WTC11 (cell line): ENCODE measurements around the gene CCNG2. TPM values are rescaled to one million over a fixed set of nuclear protein-coding genes. Genes with fewer than 3 reads are reported as not detected.
"Not testable (repeated sequence)": the region's sequence is repeated elsewhere in the genome, so short reads cannot be mapped to it uniquely, and the experiment has no call there.

Source experiments
- ATAC-seq: fragments of 200-7000 bp; cut with Tn5 transposase; 2 replicates; pipeline ENCODE4 v1.10.0; 2021; ENCODE audit warnings: mild to moderate bottlenecking, moderate library complexity
- CTCF ChIA-PET: fragments of 300-600 bp; sonication (Branson Sonifier 250); formaldehyde crosslinking; loops from one replicate; lab custom pipeline; 2021; ENCODE audit warnings: antibody characterized with exemption; lab: Charles Lee
- POLR2A ChIA-PET: fragments of 350-600 bp; sonication (Branson Sonifier 250); formaldehyde crosslinking; loops from one replicate; lab custom pipeline; 2021; ENCODE audit warnings: antibody characterized with exemption; lab: Charles Lee
- DNase-seq: peaks from one replicate; pipeline ENCODE4 v3.0.0; 2021; ENCODE audit warnings: low spot score
- H3K27ac Mint-ChIP-seq: 2 replicates; pipeline ENCODE4 v1.8.0; 2021; ENCODE audit warnings: mixed read lengths
- H3K27me3 Mint-ChIP-seq: 2 replicates; pipeline ENCODE4 v1.8.0; 2021; ENCODE audit warnings: low read depth, mild to moderate bottlenecking, moderate library complexity, mixed read lengths
- H3K36me3 Mint-ChIP-seq: 2 replicates; pipeline ENCODE4 v1.8.0; 2021; ENCODE audit warnings: mixed read lengths
- H3K4me1 Mint-ChIP-seq: 2 replicates; pipeline ENCODE4 v1.8.0; 2022; ENCODE audit warnings: mixed read lengths
- H3K4me3 Mint-ChIP-seq: 2 replicates; pipeline ENCODE4 v1.8.0; 2021; ENCODE audit warnings: mild to moderate bottlenecking, moderate library complexity, mixed read lengths
- H3K9me3 Mint-ChIP-seq: 2 replicates; pipeline ENCODE4 v1.8.0; 2021; ENCODE audit warnings: mixed read lengths
- ATF3 ChIP-seq: sonication (generic); formaldehyde crosslinking; conservative IDR thresholded peaks from 2 replicates; pipeline ENCODE4 v1.8.1; 2022; ENCODE audit warnings: mild to moderate bottlenecking, missing genetic modification reagents
- E2F4 ChIP-seq: sonication (generic); formaldehyde crosslinking; IDR thresholded peaks from 2 replicates; pipeline ENCODE4 v1.8.1; 2022; ENCODE audit warnings: low read depth, mild to moderate bottlenecking, moderate library complexity, missing genetic modification reagents, borderline replicate concordance
- GTF2I ChIP-seq: fragments of 250-450 bp; sonication (Bioruptor Pico); conservative IDR thresholded peaks from 2 replicates; pipeline ENCODE4 v1.4.0; 2021; ENCODE audit warnings: mild to moderate bottlenecking
- JUN ChIP-seq: sonication (generic); formaldehyde crosslinking; IDR thresholded peaks from 2 replicates; pipeline ENCODE4 v1.8.0; 2023; ENCODE audit warnings: mild to moderate bottlenecking, missing genetic modification reagents
- MAX ChIP-seq: sonication (generic); formaldehyde crosslinking; IDR thresholded peaks from 2 replicates; pipeline ENCODE4 v1.8.0; 2022; ENCODE audit warnings: mild to moderate bottlenecking, missing genetic modification reagents
- MLX ChIP-seq: sonication (generic); formaldehyde crosslinking; IDR thresholded peaks from 2 replicates; pipeline ENCODE4 v1.8.1; 2023; ENCODE audit warnings: mild to moderate bottlenecking, missing genetic modification reagents, moderate library complexity
- NFE2L1 ChIP-seq: sonication (generic); formaldehyde crosslinking; IDR thresholded peaks from 2 replicates; pipeline ENCODE4 v1.8.1; 2023; ENCODE audit warnings: missing genetic modification reagents
- NR3C1 ChIP-seq: sonication (generic); formaldehyde crosslinking; conservative IDR thresholded peaks from 2 replicates; pipeline ENCODE4 v1.8.1; 2023; ENCODE audit warnings: low read depth, mild to moderate bottlenecking, missing genetic modification reagents
- PREB ChIP-seq: sonication (generic); formaldehyde crosslinking; IDR thresholded peaks from 2 replicates; pipeline ENCODE4 v1.8.1; 2022; ENCODE audit warnings: mild to moderate bottlenecking, missing genetic modification reagents, moderate library complexity, borderline replicate concordance
- RORB ChIP-seq: fragments of 250-450 bp; sonication (Bioruptor Pico); IDR thresholded peaks from 2 replicates; pipeline ENCODE4 v1.9.0; 2021; ENCODE audit warnings: mild to moderate bottlenecking
- STAT6 ChIP-seq: sonication (generic); formaldehyde crosslinking; conservative IDR thresholded peaks from 2 replicates; pipeline ENCODE4 v1.8.1; 2023; ENCODE audit warnings: mild to moderate bottlenecking, low read depth, missing genetic modification reagents, moderate library complexity
- TCF7 ChIP-seq: sonication (generic); formaldehyde crosslinking; IDR thresholded peaks from 2 replicates; pipeline ENCODE4 v1.8.0; 2022; ENCODE audit warnings: mild to moderate bottlenecking, low read depth, missing genetic modification reagents, moderate library complexity
- TP53 ChIP-seq: sonication (generic); formaldehyde crosslinking; IDR thresholded peaks from 2 replicates; pipeline ENCODE4 v1.8.1; 2023; ENCODE audit warnings: mild to moderate bottlenecking, missing genetic modification reagents
- ZBTB43 ChIP-seq: sonication (generic); formaldehyde crosslinking; IDR thresholded peaks from 2 replicates; pipeline ENCODE4 v1.8.1; 2023; ENCODE audit warnings: mild to moderate bottlenecking, missing genetic modification reagents
- ZNF138 ChIP-seq: sonication (generic); formaldehyde crosslinking; conservative IDR thresholded peaks from 2 replicates; pipeline ENCODE4 v1.8.1; 2022; ENCODE audit warnings: mild to moderate bottlenecking, moderate library complexity, missing genetic modification reagents
- ZNF232 ChIP-seq: sonication (generic); formaldehyde crosslinking; IDR thresholded peaks from 2 replicates; pipeline ENCODE4 v1.8.0; 2022; ENCODE audit warnings: mild to moderate bottlenecking, missing genetic modification reagents
- ZNF396 ChIP-seq: fragments of 250-450 bp; sonication (Bioruptor Pico); IDR thresholded peaks from 2 replicates; pipeline ENCODE4 v1.8.0; 2021; ENCODE audit warnings: mild to moderate bottlenecking, moderate library complexity, borderline replicate concordance
- ZNF423 ChIP-seq: fragments of 250-450 bp; sonication (Bioruptor Pico); IDR thresholded peaks from 2 replicates; pipeline ENCODE4 v2.1.2; 2022; ENCODE audit warnings: mild to moderate bottlenecking, moderate library complexity
- ZNF671 ChIP-seq: fragments of 250-450 bp; sonication (Bioruptor Pico); IDR thresholded peaks from 2 replicates; pipeline ENCODE4 v1.8.0; 2021; ENCODE audit warnings: mild to moderate bottlenecking
- total RNA-seq: library from RNA; stranded (reverse); gene quantifications from 3 replicates; pipeline ENCODE4 v1.2.3, GENCODE V29; 2021

CCNG2 gene
- total RNA-seq, 1 experiment from 2014 or later: 18.9 TPM

- no peak for TF ChIP-seq E2F4 (CRISPR knock-in tag)
- TF ChIP-seq STAT6 (CRISPR knock-in tag): no peak
- TF ChIP-seq ZNF232 (CRISPR knock-in tag): no peak
- TF ChIP-seq, all 79 proteins: peak for 0
Measured at GRCh38 chr4:77127837-77128621, 29.0 kb upstream of the CCNG2 start (continued).

- no peak for DNase-seq
- no peak overlapping the region for H3K27ac Mint-ChIP-seq
- ATAC-seq: no peak
- CTCF ChIA-PET: interaction anchor here (0.6 to 1.5 kb wide), 8 partner anchors 10 to 71 kb away, joined by 3 to 11 read pairs (median 4); no protein-coding TSS in a partner anchor
- peaks cover 17% of the 10 kb centered on the region for H3K4me1 Mint-ChIP-seq
- no peaks in the 10 kb centered on the region for H3K36me3 Mint-ChIP-seq
- H3K4me3 Mint-ChIP-seq: no peak overlapping the region
- POLR2A ChIA-PET: interaction anchor here (1.0 kb wide), 1 partner anchor 60 kb away, joined by 6 read pairs; no protein-coding TSS in a partner anchor
- H3K27me3 Mint-ChIP-seq: no peaks in the 10 kb centered on the region; the same call in 1 of the 2 replicates
- TF ChIP-seq MLX (CRISPR knock-in tag) (no peak), NFE2L1 (CRISPR knock-in tag) (no peak), PREB (CRISPR knock-in tag) (no peak), JUN (CRISPR knock-in tag) (no peak), GTF2I (CRISPR knock-in tag) (no peak), RORB (CRISPR knock-in tag) (no peak), ZNF423 (CRISPR knock-in tag) (no peak), MAX (CRISPR knock-in tag) (no peak), TCF7 (CRISPR knock-in tag) (no peak), TP53 (no peak), ZBTB43 (CRISPR knock-in tag) (no peak), ATF3 (no peak), ZNF671 (CRISPR knock-in tag) (no peak), ZNF396 (CRISPR knock-in tag) (no peak), ZNF138 (CRISPR knock-in tag) (no peak), NR3C1 (CRISPR knock-in tag) (no peak), STAT6 (CRISPR knock-in tag) (no peak)
- H3K9me3 Mint-ChIP-seq: peaks cover 19% of the 10 kb centered on the region
Measured at GRCh38 chr4:77132652-77133312, 24.2 kb upstream of the CCNG2 start.

- H3K27me3 Mint-ChIP-seq, DNase-seq, H3K27ac Mint-ChIP-seq, ATAC-seq, H3K36me3 Mint-ChIP-seq, H3K4me3 Mint-ChIP-seq, H3K9me3 Mint-ChIP-seq, H3K4me1 Mint-ChIP-seq, POLR2A ChIA-PET: not testable (repeated sequence)
- CTCF ChIA-PET: interaction anchor here (0.6 to 0.9 kb wide), 2 partner anchors 42 to 347 kb away, joined by 3 read pairs; no protein-coding TSS in a partner anchor
Measured at GRCh38 chr4:77137448-77137847, 19.6 kb upstream of the CCNG2 start.
